ENCODE data around the gene CYB5B. TPM values are rescaled to one million over a fixed set of nuclear protein-coding genes. Genes with fewer than 3 reads are reported as not detected.

Gene CYB5B
- total RNA-seq, 1 donor from 2014 or later, result 104 TPM

- no peak overlapping the region for H3K27ac Mint-ChIP-seq
- TF ChIP-seq CTCF (conservative IDR thresholded peaks at IDR 0.05), result no peak
- H3K4me1 Mint-ChIP-seq (ENCODE audit: unreplicated experiment), result peaks cover 11% of the 10 kb centered on the region
- no peaks in the 10 kb centered on the region for H3K27me3 Mint-ChIP-seq
- peaks cover 27% of the 10 kb centered on the region for H3K36me3 Mint-ChIP-seq
- H3K4me3 Mint-ChIP-seq, result no peak overlapping the region
- no peak for DNase-seq (ENCODE audit: extremely low spot score, unreplicated experiment)
- H3K9me3 Mint-ChIP-seq, result no peaks in the 10 kb centered on the region
These were observed 42.0 kb upstream of the CYB5B start for GRCh38 chr16:69382421-69382820.

GRCh38 chr16:69384974-69385373 is 39.4 kb upstream of the CYB5B start:
- Mint-ChIP-seq H3K27me3 (no peaks in the 10 kb centered on the region), H3K4me3 (peak overlapping the region; percentile 95), H3K4me1 (ENCODE audit: unreplicated experiment) (peaks cover 11% of the 10 kb centered on the region), H3K27ac (peak overlapping the region; percentile 87), H3K36me3 (peaks cover 13% of the 10 kb centered on the region), H3K9me3 (no peaks in the 10 kb centered on the region)
- no peak for TF ChIP-seq CTCF (conservative IDR thresholded peaks at IDR 0.05)
- no peak for DNase-seq (ENCODE audit: extremely low spot score, unreplicated experiment)

- no peak for DNase-seq (ENCODE audit: extremely low spot score, unreplicated experiment)
- TF ChIP-seq CTCF (conservative IDR thresholded peaks at IDR 0.05), result no peak
- H3K27ac Mint-ChIP-seq, result no peak overlapping the region
These were observed 37.8 kb upstream of the CYB5B start for GRCh38 chr16:69386596-69386995.

GRCh38 chr16:69393898-69394849 is 30.2 kb upstream of the CYB5B start:
- no peaks in the 10 kb centered on the region for H3K36me3 Mint-ChIP-seq
- DNase-seq (ENCODE audit: extremely low spot score, unreplicated experiment), result no peak
- H3K4me3 Mint-ChIP-seq, result no peak overlapping the region
- H3K4me1 Mint-ChIP-seq (ENCODE audit: unreplicated experiment), result peaks cover 21% of the 10 kb centered on the region
- no peaks in the 10 kb centered on the region for H3K9me3 Mint-ChIP-seq
- no peaks in the 10 kb centered on the region for H3K27me3 Mint-ChIP-seq
- TF ChIP-seq CTCF (conservative IDR thresholded peaks at IDR 0.05), result no peak
- H3K27ac Mint-ChIP-seq, result no peak overlapping the region

More at GRCh38 chr16:69386596-69386995, 37.8 kb upstream of the CYB5B start:
- Mint-ChIP-seq H3K9me3 (no peaks in the 10 kb centered on the region), H3K4me1 (ENCODE audit: unreplicated experiment) (peaks cover 11% of the 10 kb centered on the region), H3K27me3 (no peaks in the 10 kb centered on the region), H3K36me3 (peaks cover 13% of the 10 kb centered on the region), H3K4me3 (peak overlapping the region; percentile 95)

- H3K9me3 Mint-ChIP-seq, result no peaks in the 10 kb centered on the region
- peak overlapping the region; percentile 92 for H3K27ac Mint-ChIP-seq
- H3K27me3 Mint-ChIP-seq, result no peaks in the 10 kb centered on the region
- no peak for DNase-seq (ENCODE audit: extremely low spot score, unreplicated experiment)
- H3K4me3 Mint-ChIP-seq, result peak overlapping the region; percentile 58
- H3K4me1 Mint-ChIP-seq (ENCODE audit: unreplicated experiment), result peaks cover 24% of the 10 kb centered on the region
- TF ChIP-seq CTCF (conservative IDR thresholded peaks at IDR 0.05), result no peak
- no peaks in the 10 kb centered on the region for H3K36me3 Mint-ChIP-seq
These were observed 28.6 kb upstream of the CYB5B start for GRCh38 chr16:69395859-69396186.
